Smooth muscle cell (in vitro differentiated cells): Measurements from ENCODE around the gene FAT4. TPM values are rescaled to one million over a fixed set of nuclear protein-coding genes. Genes with fewer than 3 reads are reported as not detected.

ENCODE experiments used
- DNase-seq: peaks from one replicate; lab custom pipeline; 2025; ENCODE audit not compliant: unreplicated experiment; lab: John Stamatoyannopoulos, UW
- H2AFZ ChIP-seq: fragments of 200-600 bp; sonication (generic); 2 replicates; pipeline ENCODE4 v1.6.0; 2016; ENCODE audit warnings: antibody characterized with exemption, low read depth, mild to moderate bottlenecking
- H3F3A ChIP-seq: fragments of 200-600 bp; sonication (generic); 2 replicates; pipeline ENCODE4 v1.6.0; 2017; ENCODE audit warnings: antibody characterized with exemption, low read depth
- H3K27ac ChIP-seq: fragments of 200-600 bp; sonication (generic); 2 replicates; pipeline ENCODE4 v1.5.1; 2016; ENCODE audit warnings: low read depth, mild to moderate bottlenecking
- H3K27me3 ChIP-seq: fragments of 200-600 bp; sonication (generic); 2 replicates; pipeline ENCODE4 v1.6.1; 2016; ENCODE audit warnings: low read depth, mild to moderate bottlenecking
- H3K36me3 ChIP-seq: fragments of 200-600 bp; sonication (generic); 2 replicates; pipeline ENCODE4 v1.5.1; 2016; ENCODE audit warnings: low read depth
- H3K4me1 ChIP-seq: fragments of 200-600 bp; sonication (generic); 2 replicates; pipeline ENCODE4 v1.5.1; 2016; ENCODE audit warnings: low read depth
- H3K4me2 ChIP-seq: fragments of 200-600 bp; sonication (generic); 2 replicates; pipeline ENCODE4 v1.6.0; 2016; ENCODE audit warnings: mild to moderate bottlenecking
- H3K4me3 ChIP-seq: fragments of 200-600 bp; sonication (generic); 2 replicates; pipeline ENCODE4 v1.5.1; 2016; ENCODE audit warnings: mild to moderate bottlenecking
- H3K79me2 ChIP-seq: fragments of 200-600 bp; sonication (generic); 2 replicates; pipeline ENCODE4 v1.6.0; 2016; ENCODE audit warnings: low read depth, mild to moderate bottlenecking
- H3K9ac ChIP-seq: fragments of 200-600 bp; sonication (generic); 2 replicates; pipeline ENCODE4 v1.6.0; 2016; ENCODE audit warnings: low read depth
- H3K9me3 ChIP-seq: fragments of 200-600 bp; sonication (generic); replicated peaks from 2 replicates; pipeline ENCODE4 v1.5.1; 2016; ENCODE audit warnings: low read depth
- H4K20me1 ChIP-seq: fragments of 200-600 bp; sonication (generic); 2 replicates; pipeline ENCODE4 v1.6.0; 2016; ENCODE audit warnings: low read depth
- CTCF ChIP-seq: fragments of 200-600 bp; sonication (generic); IDR thresholded peaks from 2 replicates; pipeline ENCODE4 v1.5.1; 2017; ENCODE audit warnings: borderline replicate concordance, mild to moderate bottlenecking, antibody characterized with exemption; ENCODE audit not compliant: insufficient read depth, poor library complexity, severe bottlenecking
- WGBS: methylation state at CpG from one replicate; pipeline ENCODE4 v1.1.7; 2016; ENCODE audit warnings: low lambda C conversion rate; 5-methylcytosine and 5-hydroxymethylcytosine counted together
- polyA plus RNA-seq: library from polyadenylated mRNA; unstranded; fragments of >200 nt; fragmentation: Nextera tagmentation; extraction: Ambion mirVana; gene quantifications from 2 replicates; pipeline ENCODE4 v1.2.1, GENCODE V29; 2016
- total RNA-seq: library from RNA; depleted of rRNA; stranded (reverse); fragments of >200 nt; gene quantifications from 2 replicates; pipeline ENCODE4 v1.2.3, GENCODE V29; 2014

Gene FAT4
- total and polyA plus RNA-seq, 2 experiments from 2014 or later = 1.5 to 18.3 TPM

GRCh38 chr4:125321709-125322365 is 7.1 kb downstream of the FAT4 start:
- H3K9ac ChIP-seq = no peak overlapping the region
- no peaks in the 10 kb centered on the region for H3K9me3 ChIP-seq
- H3K4me3 ChIP-seq = peak overlapping the region; percentile 75
- peaks cover 3% of the 10 kb centered on the region for H4K20me1 ChIP-seq
- H3F3A ChIP-seq = peaks cover 4% of the 10 kb centered on the region
- no peaks in the 10 kb centered on the region for H3K36me3 ChIP-seq
- peaks cover 59% of the 10 kb centered on the region for H3K79me2 ChIP-seq
- H3K27me3 ChIP-seq = no peaks in the 10 kb centered on the region
- TF ChIP-seq CTCF = no peak
- H3K27ac ChIP-seq = peak overlapping the region; percentile 14
- peak overlapping the region; percentile 21 for H2AFZ ChIP-seq
- peaks cover 33% of the 10 kb centered on the region for H3K4me1 ChIP-seq
- no peak for DNase-seq
- H3K4me2 ChIP-seq = peak overlapping the region; percentile 77

- Histone ChIP-seq H2AFZ (no peak overlapping the region), H3K4me1 (peaks cover 33% of the 10 kb centered on the region), H3K4me2 (peak overlapping the region; percentile 77), H3F3A (peaks cover 4% of the 10 kb centered on the region), H3K4me3 (peak overlapping the region; percentile 75), H3K9me3 (no peaks in the 10 kb centered on the region), H3K27me3 (no peaks in the 10 kb centered on the region), H3K36me3 (no peaks in the 10 kb centered on the region), H3K9ac (no peak overlapping the region), H3K79me2 (peaks cover 56% of the 10 kb centered on the region), H4K20me1 (peaks cover 3% of the 10 kb centered on the region), H3K27ac (peak overlapping the region; percentile 14)
- no peak for DNase-seq
- 71% methylated on average over 1 of the region's 1 CpG for WGBS
- no peak for TF ChIP-seq CTCF
Measured at GRCh38 chr4:125322366-125322730, 7.6 kb downstream of the FAT4 start.

GRCh38 chr4:125323654-125324053 is 8.9 kb downstream of the FAT4 start:
- Histone ChIP-seq H4K20me1 (peaks cover 3% of the 10 kb centered on the region), H3K4me3 (peak overlapping the region; percentile 75), H3K9me3 (no peaks in the 10 kb centered on the region), H2AFZ (no peak overlapping the region), H3K4me2 (peak overlapping the region; percentile 77), H3F3A (peaks cover 4% of the 10 kb centered on the region), H3K27me3 (no peaks in the 10 kb centered on the region), H3K36me3 (no peaks in the 10 kb centered on the region), H3K9ac (no peak overlapping the region), H3K79me2 (peaks cover 51% of the 10 kb centered on the region), H3K27ac (no peak overlapping the region), H3K4me1 (peaks cover 33% of the 10 kb centered on the region)
- TF ChIP-seq CTCF = no peak
- DNase-seq = no peak
- WGBS = 25% methylated on average over 3 of the region's 3 CpGs

GRCh38 chr4:125325733-125326132 is 11.0 kb downstream of the FAT4 start:
- no peak for DNase-seq
- no peak overlapping the region for H3K9ac ChIP-seq
- H3K79me2 ChIP-seq = peaks cover 35% of the 10 kb centered on the region
- H4K20me1 ChIP-seq = no peaks in the 10 kb centered on the region
- no peak overlapping the region for H2AFZ ChIP-seq
- no peak overlapping the region for H3K27ac ChIP-seq
- H3K9me3 ChIP-seq = no peaks in the 10 kb centered on the region
- H3K36me3 ChIP-seq = no peaks in the 10 kb centered on the region
- H3K4me2 ChIP-seq = no peak overlapping the region
- H3K27me3 ChIP-seq = no peaks in the 10 kb centered on the region
- 97% methylated on average over 1 of the region's 1 CpG for WGBS
- H3K4me3 ChIP-seq = peak overlapping the region; percentile 75
- no peak for TF ChIP-seq CTCF
- peaks cover 4% of the 10 kb centered on the region for H3F3A ChIP-seq
- H3K4me1 ChIP-seq = peaks cover 33% of the 10 kb centered on the region
